GM19397 (cell line): ENCODE results near the gene SGCA.

Experiments
- ATAC-seq: cut with Tn5 transposase; IDR thresholded peaks from one replicate; pipeline ENCODE4 v1.9.1; 2021; ENCODE audit warnings: mild to moderate bottlenecking, moderate library complexity; ENCODE audit not compliant: unreplicated experiment

The SGCA gene

DNA sequence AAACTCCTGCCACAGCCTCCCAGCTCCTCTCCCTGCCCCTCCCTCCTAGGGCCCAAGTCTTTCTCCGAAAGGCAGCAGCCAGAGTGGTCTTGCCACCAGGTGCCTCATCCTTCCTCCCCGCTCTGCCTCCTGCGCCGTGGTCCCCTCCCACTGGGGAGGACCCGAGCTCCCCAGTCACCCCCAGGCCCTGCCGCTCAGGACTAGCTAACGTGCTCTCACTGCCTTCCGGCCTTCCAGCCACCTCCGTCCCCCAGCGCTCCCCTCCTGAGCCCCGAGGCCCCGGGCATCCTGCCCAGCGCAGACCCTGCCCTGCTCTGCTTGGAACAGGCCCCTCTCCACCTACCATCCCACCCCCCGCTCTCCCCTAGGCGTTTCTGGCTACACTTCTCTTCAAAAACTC is 55.0 kb downstream of the SGCA start:
- no peak for ATAC-seq

DNA sequence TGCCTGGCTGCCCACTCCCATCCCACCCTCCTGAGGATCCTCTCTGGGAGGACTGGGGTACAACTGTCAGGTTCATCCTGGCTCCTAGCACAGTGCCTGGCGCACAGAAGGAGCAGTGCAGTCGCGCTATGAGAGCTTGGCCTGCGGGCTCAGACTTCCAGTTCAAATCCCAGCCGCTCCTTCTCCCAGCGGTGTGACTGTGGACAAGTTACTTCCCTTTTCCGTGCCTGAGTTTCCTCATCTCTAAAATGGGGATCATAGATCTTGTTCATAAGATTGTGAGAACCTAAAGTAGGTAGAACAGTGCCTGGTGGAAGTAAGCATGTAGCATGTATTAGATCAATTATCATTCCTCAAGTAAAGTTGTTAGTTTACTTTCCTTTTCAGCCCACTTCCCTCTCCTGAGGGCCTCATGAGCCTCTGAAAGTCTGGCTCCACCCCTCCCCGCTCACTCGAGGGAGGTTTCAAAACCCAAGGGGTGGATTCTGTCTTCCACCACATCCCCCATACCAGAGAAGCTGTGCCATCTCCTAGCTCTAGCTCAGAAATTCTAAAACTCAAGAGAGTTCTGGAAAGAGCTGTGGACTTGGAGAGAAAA is 55.6 kb downstream of the SGCA start:
- no peak for ATAC-seq

DNA sequence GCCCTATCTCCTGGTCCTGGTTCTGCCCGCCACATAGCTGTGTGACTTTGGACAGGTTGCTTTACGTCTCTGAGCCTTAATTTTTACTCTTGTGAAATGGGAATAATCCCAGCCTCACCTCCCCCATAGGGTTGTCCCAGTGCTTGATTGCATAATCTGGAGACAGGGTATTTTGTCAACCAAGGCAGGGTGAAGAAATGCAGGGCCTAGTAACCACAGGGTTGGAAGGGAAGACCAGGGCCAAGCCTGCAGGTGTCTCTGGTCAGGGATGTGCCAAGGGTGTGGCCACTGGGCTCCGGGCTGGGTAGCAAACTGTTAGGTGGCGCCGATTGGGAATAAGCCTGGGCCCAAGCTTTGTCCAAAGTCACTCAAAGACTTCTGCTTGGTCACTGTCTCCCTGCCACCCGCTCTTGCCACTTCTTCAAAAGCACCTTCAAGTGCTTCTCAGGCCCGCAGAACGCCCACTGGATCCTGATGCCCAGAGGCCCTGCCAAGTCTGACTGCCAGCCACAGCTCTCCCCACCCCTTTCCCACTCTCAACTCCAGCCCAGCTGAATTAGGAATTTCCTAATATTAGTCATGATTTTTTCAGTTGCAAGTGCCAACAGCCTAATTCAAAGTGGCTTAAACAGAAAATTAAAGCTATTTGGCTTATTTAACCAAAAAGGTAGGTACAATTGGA is 56.2 kb downstream of the SGCA start:
- no peak for ATAC-seq

DNA sequence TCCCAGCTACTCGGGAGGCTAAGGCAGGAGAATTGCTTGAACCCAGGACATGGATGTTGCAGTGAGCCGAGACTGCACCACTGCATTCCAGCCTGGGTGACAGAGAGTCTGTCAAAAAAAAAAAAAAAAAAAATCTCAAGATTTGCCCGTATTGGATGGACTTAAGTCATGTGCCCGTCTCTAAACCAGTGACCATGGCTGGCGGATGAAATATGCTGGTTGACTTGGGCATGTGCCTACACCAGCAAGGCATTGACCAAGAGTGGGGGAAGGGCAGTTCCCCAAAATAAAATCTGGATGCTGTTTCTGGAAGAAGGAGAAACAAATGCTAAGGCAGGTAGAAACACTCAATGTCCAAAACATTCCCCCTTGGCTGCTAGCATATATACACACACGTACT is 57.1 kb downstream of the SGCA start:
- no peak for ATAC-seq
